ENCODE measurements around the gene CTNNA1. TPM values are rescaled to one million over a fixed set of nuclear protein-coding genes. Genes with fewer than 3 reads are reported as not detected.

CTNNA1 gene
- total RNA-seq, 6 experiments from 2014 or later, result 101 to 192 (median 123) TPM

- H3K9me3 ChIP-seq, result no peaks in the 10 kb centered on the region
- H3K27ac ChIP-seq, result no peak overlapping the region
- H3K27me3 ChIP-seq, result no peaks in the 10 kb centered on the region
- DNase-seq (no peak), ATAC-seq (no peak)
- intact Hi-C loops (cut with DNase I), result no loop called here
- H3K36me3 ChIP-seq, result no peaks in the 10 kb centered on the region
- no CpG with 5 or more reads among the region's 1 CpG for WGBS (ENCODE audit: insufficient coverage, low coverage, low lambda C conversion rate, missing lambda C conversion rate)
- no peaks in the 10 kb centered on the region for H3K4me1 ChIP-seq
- no peak overlapping the region for H3K4me3 ChIP-seq
- TF ChIP-seq CTCF (IDR thresholded peaks at IDR 0.05) (no peak), POLR2A (IDR thresholded peaks at IDR 0.05) (no peak)
Measured at GRCh38 chr5:138972230-138972629, 219.0 kb downstream of the CTNNA1 start.

GRCh38 chr5:138972836-138973235 lies 219.6 kb downstream of the CTNNA1 start:
- ATAC-seq, result no peak
- H3K27ac ChIP-seq, result no peak overlapping the region
- H3K36me3 ChIP-seq, result no peaks in the 10 kb centered on the region
- H3K27me3 ChIP-seq, result no peaks in the 10 kb centered on the region
- no peaks in the 10 kb centered on the region for H3K4me1 ChIP-seq
- no peaks in the 10 kb centered on the region for H3K9me3 ChIP-seq
- H3K4me3 ChIP-seq, result no peak overlapping the region
- TF ChIP-seq POLR2A (IDR thresholded peaks at IDR 0.05) (no peak), CTCF (IDR thresholded peaks at IDR 0.05) (no peak)
- no peak for DNase-seq
- WGBS (ENCODE audit: insufficient coverage, low coverage, low lambda C conversion rate, missing lambda C conversion rate), result 63% methylated on average over 1 of the region's 4 CpGs
- intact Hi-C loops (cut with DNase I), result no loop called here

GRCh38 chr5:138974227-138975063 lies 221.2 kb downstream of the CTNNA1 start:
- peak overlapping the region; percentile 4 to 36 (median 20) for H3K27ac ChIP-seq
- WGBS (ENCODE audit: insufficient coverage, low coverage, low lambda C conversion rate, missing lambda C conversion rate), result 69% methylated on average over 6 of the region's 8 CpGs
- ATAC-seq, result peak; percentile 35 to 67 (median 44)
- no peaks in the 10 kb centered on the region for H3K36me3 ChIP-seq
- intact Hi-C loops (cut with DNase I), result no loop called here
- H3K9me3 ChIP-seq, result no peaks in the 10 kb centered on the region
- DNase-seq, result no peak
- TF ChIP-seq CTCF (IDR thresholded peaks at IDR 0.05), result no peak
- no peak for TF ChIP-seq POLR2A (IDR thresholded peaks at IDR 0.05)
- H3K4me3 ChIP-seq, result no peak overlapping the region
- H3K4me1 ChIP-seq, result no peaks in the 10 kb centered on the region
- no peaks in the 10 kb centered on the region for H3K27me3 ChIP-seq

GRCh38 chr5:138975098-138975847 lies 222.0 kb downstream of the CTNNA1 start:
- no peaks in the 10 kb centered on the region for H3K27me3 ChIP-seq
- H3K4me1 ChIP-seq, result no peaks in the 10 kb centered on the region
- no peaks in the 10 kb centered on the region for H3K9me3 ChIP-seq
- TF ChIP-seq CTCF (IDR thresholded peaks at IDR 0.05) (no peak), POLR2A (IDR thresholded peaks at IDR 0.05) (no peak)
- DNase-seq, result peak in 1 of 3 donors; percentile 54
- 87% methylated on average over 8 of the region's 10 CpGs for WGBS (ENCODE audit: insufficient coverage, low coverage, low lambda C conversion rate, missing lambda C conversion rate)
- peak overlapping the region in 2 of 3 donors; percentile 4 to 12 for H3K27ac ChIP-seq
- no peak overlapping the region for H3K4me3 ChIP-seq
- peak; percentile 52 to 61 (median 55) for ATAC-seq
- intact Hi-C loops (cut with DNase I), result no loop called here
- H3K36me3 ChIP-seq, result no peaks in the 10 kb centered on the region

Measured in right lobe of liver (tissue), 6 donors.